Measurements from ENCODE around the gene ETAA1. TPM values are rescaled to one million over a fixed set of nuclear protein-coding genes. Genes with fewer than 3 reads are reported as not detected.

ETAA1 gene
- total and polyA plus RNA-seq, 2 experiments from 2014 or later = 6.6 to 26.1 TPM

GRCh38 chr2:67456428-67456827, 59.3 kb downstream of the ETAA1 start:
- no peaks in the 10 kb centered on the region for H3K27me3 ChIP-seq
- H3K4me2 ChIP-seq = no peak overlapping the region
- no peak overlapping the region for H3K27ac ChIP-seq
- no peak for TF ChIP-seq EZH2phosphoT487 (IDR thresholded peaks at IDR 0.05; ENCODE audit: low read depth, severe bottlenecking, unreplicated experiment)
- TF ChIP-seq, protein P1, sequence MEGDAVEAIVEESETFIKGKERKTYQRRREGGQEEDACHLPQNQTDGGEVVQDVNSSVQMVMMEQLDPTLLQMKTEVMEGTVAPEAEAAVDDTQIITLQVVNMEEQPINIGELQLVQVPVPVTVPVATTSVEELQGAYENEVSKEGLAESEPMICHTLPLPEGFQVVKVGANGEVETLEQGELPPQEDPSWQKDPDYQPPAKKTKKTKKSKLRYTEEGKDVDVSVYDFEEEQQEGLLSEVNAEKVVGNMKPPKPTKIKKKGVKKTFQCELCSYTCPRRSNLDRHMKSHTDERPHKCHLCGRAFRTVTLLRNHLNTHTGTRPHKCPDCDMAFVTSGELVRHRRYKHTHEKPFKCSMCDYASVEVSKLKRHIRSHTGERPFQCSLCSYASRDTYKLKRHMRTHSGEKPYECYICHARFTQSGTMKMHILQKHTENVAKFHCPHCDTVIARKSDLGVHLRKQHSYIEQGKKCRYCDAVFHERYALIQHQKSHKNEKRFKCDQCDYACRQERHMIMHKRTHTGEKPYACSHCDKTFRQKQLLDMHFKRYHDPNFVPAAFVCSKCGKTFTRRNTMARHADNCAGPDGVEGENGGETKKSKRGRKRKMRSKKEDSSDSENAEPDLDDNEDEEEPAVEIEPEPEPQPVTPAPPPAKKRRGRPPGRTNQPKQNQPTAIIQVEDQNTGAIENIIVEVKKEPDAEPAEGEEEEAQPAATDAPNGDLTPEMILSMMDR (IDR thresholded peaks at IDR 0.05; ENCODE audit: poor library complexity) = no peak
- no peak for TF ChIP-seq EZH2 (IDR thresholded peaks at IDR 0.05; ENCODE audit: borderline replicate concordance)
- no peaks in the 10 kb centered on the region for H3K79me2 ChIP-seq
- no peak overlapping the region for H2AFZ ChIP-seq
- no peaks in the 10 kb centered on the region for H3K36me3 ChIP-seq (replicated peaks; ENCODE audit: insufficient read depth, low read depth)
- no peaks in the 10 kb centered on the region for H3K4me1 ChIP-seq (ENCODE audit: insufficient read depth)
- no peak for DNase-seq (ENCODE audit: low spot score)
- H3K9me2 ChIP-seq (replicated peaks; ENCODE audit: insufficient read depth) = no peaks in the 10 kb centered on the region
- H3K9me3 ChIP-seq (ENCODE audit: low read depth) = no peaks in the 10 kb centered on the region
- no peak overlapping the region for H3K4me3 ChIP-seq
- H4K20me1 ChIP-seq (ENCODE audit: insufficient read depth, poor library complexity, severe bottlenecking) = no peaks in the 10 kb centered on the region
- WGBS (ENCODE audit: low lambda C conversion rate, missing lambda C conversion rate) = 54% methylated on average over 2 of the region's 2 CpGs

DNA sequence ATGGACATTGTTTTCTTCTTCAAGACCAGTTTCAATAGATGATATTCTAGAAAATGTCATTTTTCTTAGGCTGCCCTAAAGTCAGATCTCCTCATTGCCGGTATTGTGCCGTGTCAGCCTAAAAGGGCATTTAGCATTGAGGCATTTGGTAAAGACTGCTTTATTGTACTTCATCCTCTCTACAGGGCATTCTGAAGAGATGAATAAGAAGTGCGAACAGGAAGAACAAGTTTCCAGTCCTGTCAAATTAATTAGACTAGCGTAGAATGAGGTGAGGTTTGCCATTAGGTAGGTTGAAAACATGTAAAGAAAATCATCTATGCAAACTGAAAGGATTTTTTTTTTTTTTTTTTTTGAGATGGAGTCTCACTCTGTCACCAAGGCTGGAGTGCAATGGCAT, 60.6 kb downstream of the ETAA1 start:
- no peak overlapping the region for H3K4me2 ChIP-seq
- no peak overlapping the region for H3K27ac ChIP-seq
- H3K79me2 ChIP-seq = no peaks in the 10 kb centered on the region
- no peak for TF ChIP-seq EZH2phosphoT487 (IDR thresholded peaks at IDR 0.05; ENCODE audit: low read depth, severe bottlenecking, unreplicated experiment)
- TF ChIP-seq, protein P1 (IDR thresholded peaks at IDR 0.05; ENCODE audit: poor library complexity) = no peak
- TF ChIP-seq EZH2 (IDR thresholded peaks at IDR 0.05; ENCODE audit: borderline replicate concordance) = no peak
- no peak overlapping the region for H2AFZ ChIP-seq
- H3K9me2 ChIP-seq (replicated peaks; ENCODE audit: insufficient read depth) = no peaks in the 10 kb centered on the region
- no peaks in the 10 kb centered on the region for H3K4me1 ChIP-seq (ENCODE audit: insufficient read depth)
- WGBS (ENCODE audit: low lambda C conversion rate, missing lambda C conversion rate) = 89% methylated on average over 4 of the region's 4 CpGs
- H3K4me3 ChIP-seq = no peak overlapping the region
- no peaks in the 10 kb centered on the region for H4K20me1 ChIP-seq (ENCODE audit: insufficient read depth, poor library complexity, severe bottlenecking)
- H3K36me3 ChIP-seq (replicated peaks; ENCODE audit: insufficient read depth, low read depth) = no peaks in the 10 kb centered on the region
- H3K9me3 ChIP-seq (ENCODE audit: low read depth) = no peaks in the 10 kb centered on the region
- H3K27me3 ChIP-seq = no peaks in the 10 kb centered on the region
- no peak for DNase-seq (ENCODE audit: low spot score)

- WGBS (ENCODE audit: low lambda C conversion rate, missing lambda C conversion rate) = 99% methylated on average over 2 of the region's 2 CpGs
Observed at GRCh38 chr2:67459761-67460160, 62.6 kb downstream of the ETAA1 start.

More at GRCh38 chr2:67459761-67460160, 62.6 kb downstream of the ETAA1 start:
- no peaks in the 10 kb centered on the region for H3K36me3 ChIP-seq (replicated peaks; ENCODE audit: insufficient read depth, low read depth)
- H3K4me2 ChIP-seq = no peak overlapping the region
- no peaks in the 10 kb centered on the region for H4K20me1 ChIP-seq (ENCODE audit: insufficient read depth, poor library complexity, severe bottlenecking)
- no peak overlapping the region for H3K4me3 ChIP-seq
- H3K79me2 ChIP-seq = no peaks in the 10 kb centered on the region
- H3K9me2 ChIP-seq (replicated peaks; ENCODE audit: insufficient read depth) = no peaks in the 10 kb centered on the region
- TF ChIP-seq, protein P1 (IDR thresholded peaks at IDR 0.05; ENCODE audit: poor library complexity) = no peak
- TF ChIP-seq EZH2phosphoT487 (IDR thresholded peaks at IDR 0.05; ENCODE audit: low read depth, severe bottlenecking, unreplicated experiment) (no peak), EZH2 (IDR thresholded peaks at IDR 0.05; ENCODE audit: borderline replicate concordance) (no peak)
- no peaks in the 10 kb centered on the region for H3K27me3 ChIP-seq
- no peaks in the 10 kb centered on the region for H3K4me1 ChIP-seq (ENCODE audit: insufficient read depth)
- no peaks in the 10 kb centered on the region for H3K9me3 ChIP-seq (ENCODE audit: low read depth)
- H2AFZ ChIP-seq = no peak overlapping the region
- H3K27ac ChIP-seq = no peak overlapping the region
- DNase-seq (ENCODE audit: low spot score) = no peak
